ENCODE measurements around the gene CFL1. TPM values are rescaled to one million over a fixed set of nuclear protein-coding genes. Genes with fewer than 3 reads are reported as not detected.
"Not testable (repeated sequence)": the region's sequence is repeated elsewhere in the genome, so short reads cannot be mapped to it uniquely, and the experiment has no call there.

CFL1 gene
- total RNA-seq, 4 donors from 2014 or later = 227 to 514 (median 399) TPM

DNA sequence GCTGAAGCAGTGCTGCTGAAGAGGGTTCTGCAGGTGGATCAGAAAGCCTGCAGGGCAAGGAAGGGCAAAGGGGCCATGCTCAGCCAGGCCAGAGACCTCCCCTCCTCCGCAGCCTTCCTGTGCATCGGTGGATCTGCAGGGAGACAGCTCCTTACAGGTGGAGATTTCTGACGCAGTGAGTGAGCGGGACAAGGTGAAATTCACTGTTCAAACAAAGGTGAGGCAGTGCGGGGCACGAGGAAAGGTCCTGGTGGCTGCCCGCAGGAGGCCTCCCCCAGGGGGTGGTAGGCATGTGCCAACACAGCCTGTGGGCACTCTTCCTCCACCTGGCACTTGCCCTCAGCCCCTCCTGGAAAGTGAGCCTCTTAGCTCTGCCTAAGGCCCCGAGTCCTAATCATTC lies 8.6 kb downstream of the CFL1 start:
- intact Hi-C loops (cut with DNase I; ENCODE audit: low total_unique reads) = no loop called here

DNA sequence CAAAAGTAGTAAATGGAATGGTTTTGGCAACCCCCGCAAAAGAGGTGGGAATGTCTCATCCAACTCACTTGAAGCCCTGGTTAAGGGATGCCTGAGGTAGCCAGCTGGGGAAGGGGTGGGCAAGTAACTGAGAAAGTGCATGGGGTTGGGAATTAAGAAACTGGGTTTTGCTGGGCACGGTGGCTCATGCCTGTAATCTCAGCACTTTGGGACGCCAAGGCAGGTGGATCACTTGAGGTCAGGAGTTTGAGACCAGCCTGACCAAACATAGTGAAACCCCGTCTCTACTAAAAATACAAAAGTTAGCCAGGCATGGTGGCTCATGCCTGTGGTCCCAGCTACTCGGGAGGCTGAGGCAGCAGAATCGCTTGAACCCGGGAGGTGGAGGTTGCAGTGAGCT lies 9.3 kb downstream of the CFL1 start:
- intact Hi-C loops (cut with DNase I; ENCODE audit: low total_unique reads); DNase-seq; H3K27ac ChIP-seq: not testable (repeated sequence)

More for the DNA sequence above, 8.6 kb downstream of the CFL1 start:
- Histone ChIP-seq H3K27me3 (no peaks in the 10 kb centered on the region), H3K36me3 (no peaks in the 10 kb centered on the region), H3K4me1 (no peaks in the 10 kb centered on the region), H3K27ac (no peak overlapping the region), H3K4me3 (no peak overlapping the region), H3K9me3 (no peaks in the 10 kb centered on the region)
- TF ChIP-seq, protein P1, sequence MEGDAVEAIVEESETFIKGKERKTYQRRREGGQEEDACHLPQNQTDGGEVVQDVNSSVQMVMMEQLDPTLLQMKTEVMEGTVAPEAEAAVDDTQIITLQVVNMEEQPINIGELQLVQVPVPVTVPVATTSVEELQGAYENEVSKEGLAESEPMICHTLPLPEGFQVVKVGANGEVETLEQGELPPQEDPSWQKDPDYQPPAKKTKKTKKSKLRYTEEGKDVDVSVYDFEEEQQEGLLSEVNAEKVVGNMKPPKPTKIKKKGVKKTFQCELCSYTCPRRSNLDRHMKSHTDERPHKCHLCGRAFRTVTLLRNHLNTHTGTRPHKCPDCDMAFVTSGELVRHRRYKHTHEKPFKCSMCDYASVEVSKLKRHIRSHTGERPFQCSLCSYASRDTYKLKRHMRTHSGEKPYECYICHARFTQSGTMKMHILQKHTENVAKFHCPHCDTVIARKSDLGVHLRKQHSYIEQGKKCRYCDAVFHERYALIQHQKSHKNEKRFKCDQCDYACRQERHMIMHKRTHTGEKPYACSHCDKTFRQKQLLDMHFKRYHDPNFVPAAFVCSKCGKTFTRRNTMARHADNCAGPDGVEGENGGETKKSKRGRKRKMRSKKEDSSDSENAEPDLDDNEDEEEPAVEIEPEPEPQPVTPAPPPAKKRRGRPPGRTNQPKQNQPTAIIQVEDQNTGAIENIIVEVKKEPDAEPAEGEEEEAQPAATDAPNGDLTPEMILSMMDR (IDR thresholded peaks at IDR 0.05) = no peak
- no peak for TF ChIP-seq POLR2A (IDR thresholded peaks at IDR 0.05)
- DNase-seq = no peak

DNA sequence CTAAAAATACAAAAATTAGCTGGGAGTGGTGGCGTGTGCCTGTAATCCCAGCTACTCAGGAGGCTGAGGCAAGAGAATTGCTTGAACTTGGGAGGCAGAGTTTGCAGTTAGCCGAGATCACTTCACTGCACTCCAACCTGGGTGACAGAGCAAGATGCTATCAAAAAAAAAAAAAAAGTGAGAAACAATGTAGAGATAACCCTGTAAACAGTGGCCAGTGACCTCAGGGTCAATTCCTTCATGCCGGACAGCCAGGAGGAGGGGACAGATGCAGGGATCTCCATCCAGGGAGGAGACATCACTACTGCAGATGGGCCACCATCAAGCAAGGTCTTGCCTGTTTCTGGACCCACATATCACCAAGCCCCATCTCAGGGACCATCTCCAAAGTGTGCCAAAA lies 10.2 kb downstream of the CFL1 start:
- no peak overlapping the region for H3K4me3 ChIP-seq
- intact Hi-C loops (cut with DNase I; ENCODE audit: low total_unique reads) = no loop called here
- TF ChIP-seq, protein P1 (IDR thresholded peaks at IDR 0.05) = no peak
- TF ChIP-seq POLR2A (IDR thresholded peaks at IDR 0.05) = no peak
- no peak for DNase-seq
- no peaks in the 10 kb centered on the region for H3K4me1 ChIP-seq
- H3K27ac ChIP-seq = no peak overlapping the region
- H3K9me3 ChIP-seq = no peaks in the 10 kb centered on the region
- no peaks in the 10 kb centered on the region for H3K36me3 ChIP-seq
- H3K27me3 ChIP-seq = no peaks in the 10 kb centered on the region

More for the DNA sequence above, 9.3 kb downstream of the CFL1 start:
- H3K9me3 ChIP-seq, H3K27me3 ChIP-seq, H3K4me3 ChIP-seq, H3K4me1 ChIP-seq, H3K36me3 ChIP-seq: not testable (repeated sequence)

DNA sequence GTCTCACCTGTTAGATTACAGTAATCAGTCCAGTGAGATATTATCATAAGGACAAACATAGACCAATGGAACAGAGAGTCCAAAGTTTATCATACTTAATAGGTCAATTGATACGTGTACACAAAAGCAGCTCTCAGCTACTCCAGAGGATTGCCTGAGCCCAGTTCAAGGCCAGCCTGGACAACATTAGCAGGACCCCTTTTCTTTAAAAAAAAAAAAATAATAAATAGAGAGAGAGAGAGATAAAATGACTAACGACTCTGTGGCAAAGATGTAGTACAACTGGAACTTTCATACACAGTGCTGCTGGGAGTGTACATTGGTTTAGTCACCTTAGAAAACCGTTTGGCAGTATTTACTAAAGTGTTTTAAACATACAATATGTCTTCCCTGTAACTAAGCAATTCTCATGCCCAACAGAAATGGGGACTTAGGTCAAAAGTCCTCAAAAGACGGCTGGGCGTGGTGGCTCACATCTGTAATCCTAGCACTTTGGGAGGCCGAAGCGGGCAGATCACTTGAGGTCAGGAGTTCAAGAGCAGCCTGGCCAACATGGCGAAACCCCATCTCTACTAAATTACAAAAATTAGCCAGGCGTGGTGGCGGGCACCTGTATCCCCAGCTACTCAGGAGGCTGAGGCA lies 13.6 kb downstream of the CFL1 start:
- no peaks in the 10 kb centered on the region for H3K9me3 ChIP-seq
- no peak overlapping the region for H3K4me3 ChIP-seq
- H3K36me3 ChIP-seq = no peaks in the 10 kb centered on the region
- no peaks in the 10 kb centered on the region for H3K27me3 ChIP-seq
- H3K4me1 ChIP-seq = no peaks in the 10 kb centered on the region
- TF ChIP-seq, protein P1 (IDR thresholded peaks at IDR 0.05) = no peak
- no peak for TF ChIP-seq POLR2A (IDR thresholded peaks at IDR 0.05)
- DNase-seq = no peak
- intact Hi-C loops (cut with DNase I; ENCODE audit: low total_unique reads) = no loop called here
- H3K27ac ChIP-seq = no peak overlapping the region

DNA sequence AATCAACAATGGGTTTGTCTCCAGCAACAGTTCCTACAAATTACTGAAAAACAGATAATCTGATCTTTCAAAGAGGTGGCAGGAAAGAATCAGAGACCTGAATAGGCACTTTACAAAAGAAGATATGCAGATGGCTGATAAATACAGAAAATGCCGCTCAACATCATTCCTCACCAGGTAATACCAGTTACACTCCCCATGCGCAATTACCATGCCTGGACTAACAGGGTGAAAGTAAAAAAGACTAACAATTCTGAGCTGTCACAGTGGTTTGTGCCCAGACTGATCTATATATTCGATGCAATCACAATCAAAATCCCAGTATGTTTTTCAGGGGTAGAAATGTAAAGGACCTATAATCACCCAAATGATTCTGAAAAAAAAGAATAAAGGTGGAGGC lies 14.2 kb downstream of the CFL1 start:
- Histone ChIP-seq H3K4me1 (no peaks in the 10 kb centered on the region), H3K9me3 (no peaks in the 10 kb centered on the region), H3K27ac (no peak overlapping the region), H3K36me3 (no peaks in the 10 kb centered on the region), H3K27me3 (no peaks in the 10 kb centered on the region), H3K4me3 (no peak overlapping the region)
- TF ChIP-seq POLR2A (IDR thresholded peaks at IDR 0.05) = no peak
- TF ChIP-seq, protein P1 (IDR thresholded peaks at IDR 0.05) = no peak
- intact Hi-C loops (cut with DNase I; ENCODE audit: low total_unique reads) = no loop called here
- DNase-seq = no peak

DNA sequence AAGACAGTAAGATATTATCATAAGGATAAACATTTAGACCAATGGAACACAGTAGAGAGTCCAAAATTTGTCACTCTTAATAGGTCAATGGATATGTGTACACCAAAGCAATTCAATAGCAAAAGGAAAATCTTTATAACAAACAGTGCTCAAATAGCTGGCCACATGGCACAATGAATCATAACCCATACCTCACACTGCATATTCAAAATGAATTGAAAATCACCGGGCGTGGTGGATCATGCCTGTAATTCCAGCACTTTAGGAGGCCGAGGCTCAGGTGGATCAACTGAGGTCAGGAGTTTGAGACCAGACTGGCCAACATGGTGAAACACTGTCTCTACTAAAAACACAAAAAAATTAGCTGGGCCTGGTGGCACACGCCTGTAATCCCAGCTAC lies 15.8 kb downstream of the CFL1 start:
- no peak for DNase-seq

More for the DNA sequence above, 15.8 kb downstream of the CFL1 start:
- TF ChIP-seq, protein P1 (IDR thresholded peaks at IDR 0.05) = no peak
- no peak for TF ChIP-seq POLR2A (IDR thresholded peaks at IDR 0.05)
- H3K27me3 ChIP-seq = no peaks in the 10 kb centered on the region
- H3K9me3 ChIP-seq = no peaks in the 10 kb centered on the region
- H3K4me3 ChIP-seq = no peak overlapping the region
- intact Hi-C loops (cut with DNase I; ENCODE audit: low total_unique reads) = no loop called here
- H3K36me3 ChIP-seq = no peaks in the 10 kb centered on the region
- no peak overlapping the region for H3K27ac ChIP-seq
- no peaks in the 10 kb centered on the region for H3K4me1 ChIP-seq
